Measurements from ENCODE around the gene NUDT4. TPM values are rescaled to one million over a fixed set of nuclear protein-coding genes. Genes with fewer than 3 reads are reported as not detected.

The NUDT4 gene
- total and polyA plus RNA-seq, 2 of the 8 experiments (the other 6 are each of a cell fraction or from before 2014, with no cell fraction given): 17.3 to 71.7 TPM

DNA sequence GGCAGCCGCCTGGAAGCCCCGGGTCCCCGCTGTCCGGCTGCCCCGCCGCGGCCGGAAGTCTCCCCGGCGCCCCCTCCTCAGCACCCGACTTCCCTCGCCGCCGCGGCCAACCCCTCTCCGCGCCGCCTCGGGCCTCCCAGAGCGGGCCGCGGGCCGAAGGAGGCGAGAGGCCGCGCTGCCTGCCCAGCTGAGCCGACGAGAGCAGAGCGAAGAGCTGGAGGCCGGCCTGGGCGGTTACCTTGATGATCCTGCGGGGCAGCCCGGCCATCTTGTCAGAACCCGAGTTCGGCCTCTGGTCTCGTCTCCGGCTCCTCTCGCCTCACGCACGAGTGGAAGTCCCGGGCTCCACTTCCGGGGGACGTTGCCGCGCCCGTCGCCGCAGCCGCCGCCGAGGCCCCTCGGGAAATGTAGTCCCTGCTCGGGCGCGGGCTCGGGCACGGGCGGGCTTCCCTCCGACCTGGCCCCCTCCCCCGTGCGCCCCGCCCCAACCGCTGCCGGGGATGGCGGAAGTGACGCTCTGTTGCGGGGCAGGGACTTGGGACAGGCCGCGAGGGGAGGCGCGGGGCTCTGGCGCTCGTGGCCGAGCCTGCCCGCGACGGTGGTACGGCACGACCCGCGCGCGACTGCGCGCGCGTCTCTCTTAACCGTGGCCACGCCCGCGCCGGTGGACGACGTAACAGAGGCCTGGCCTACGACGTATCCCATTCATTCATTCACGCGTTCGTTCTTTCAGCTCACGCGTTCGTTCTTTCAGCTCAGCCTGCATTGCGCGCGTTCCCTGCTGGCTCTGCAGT, 64.1 kb downstream of the NUDT4 start, which contains the start of gene UBE2N:
UBE2N (minus strand) TSS at position 331 of the 794 bp plus-strand sequence; CDS start at position 268, 63 bp downstream.
- peaks cover 11% of the 10 kb centered on the region; the same call in 1 of the 2 replicates for H3K23me2 ChIP-seq (ENCODE audit: low read depth, low read length)
- H2AK5ac ChIP-seq (ENCODE audit: low read depth, low read length): peak within 1 kb of the TSS; percentile 89; the same call in 1 of the 2 replicates
- no peaks in the 10 kb centered on the region for H3K9me3 ChIP-seq (ENCODE audit: insufficient read depth in 2 of 2, low read depth in 1 of 2, low read length in 1 of 2)
- H2BK120ac ChIP-seq (replicated peaks; ENCODE audit: low read depth, low read length): no peak within 1 kb of the TSS
- no peaks in the 10 kb centered on the region for H3K27me3 ChIP-seq (replicated peaks in 1 of 4; ENCODE audit: control insufficient read depth in 3 of 4, extremely low read depth in 1 of 4, insufficient read depth in 3 of 4, low read length in 3 of 4)
- peak within 1 kb of the TSS; percentile 94 for H4K5ac ChIP-seq (ENCODE audit: insufficient read length, low read depth, low read length)
- peaks cover 0 to 15% (median 6%) of the 10 kb centered on the region in 4 experiments; a peak in 6 of 7 replicates for H3K4me1 ChIP-seq (replicated peaks in 1 of 4; ENCODE audit: control insufficient read depth in 3 of 4, insufficient read depth in 4 of 4, low read length in 3 of 4)
- POLR2A ChIA-PET (ENCODE audit: partially characterized antibody): interaction anchor here (0.9 to 2.4 kb wide), 13 partner anchors 12 to 679 kb away, joined by 3 to 9 read pairs (median 4); partner anchors contain the start of gene MRPL42
- H3K4me3 ChIP-seq (ENCODE audit: extremely low read depth in 1 of 4, insufficient read depth in 2 of 4, low read depth in 3 of 4, low read length in 4 of 4): peak within 1 kb of the TSS; percentile 87 to 96 (median 92)
- no peak within 1 kb of the TSS for H2BK15ac ChIP-seq (ENCODE audit: low read length)
- peak within 1 kb of the TSS; percentile 99 for H4K8ac ChIP-seq (ENCODE audit: extremely low read depth, insufficient read depth, low read length)
- H3K79me1 ChIP-seq (ENCODE audit: low read depth, low read length): no peaks in the 10 kb centered on the region
- peak within 1 kb of the TSS; percentile 64 for H3K4ac ChIP-seq (replicated peaks; ENCODE audit: insufficient read length, low read depth, low read length)
- DNase-seq (ENCODE audit: low read depth in 1 of 2, low spot score in 2 of 2) (peak; percentile 70 to 96), FAIRE-seq (no peak)
- WGBS, 2 experiments (ENCODE audit: extremely low coverage in 1 of 2, insufficient coverage in 1 of 2, insufficient read length in 1 of 2, insufficient replicate concordance in 2 of 2, low coverage in 1 of 2, low lambda C conversion rate in 2 of 2, missing lambda C conversion rate in 1 of 2): 1% methylated on average over 75 of the region's 105 CpGs; no CpG with 5 or more reads in 1 of the 2 experiments
- H3K56ac ChIP-seq (replicated peaks; ENCODE audit: insufficient read length, low read depth, low read length): peak within 1 kb of the TSS; percentile 82
- H3K9ac ChIP-seq (replicated peaks in 1 of 4; ENCODE audit: extremely low read depth in 1 of 4, low read depth in 3 of 4, low read length in 3 of 4): peak within 1 kb of the TSS; percentile 95 to 96 (median 96)
- peaks cover 18 to 21% of the 10 kb centered on the region in 2 experiments for H4K20me1 ChIP-seq (replicated peaks in 1 of 2; ENCODE audit: control insufficient read depth in 1 of 2, insufficient read depth in 2 of 2, low read length in 2 of 2)
- H3K4me2 ChIP-seq (ENCODE audit: insufficient read depth in 1 of 2, low read depth in 2 of 2, low read length in 2 of 2): peak within 1 kb of the TSS; percentile 82 to 92
- H3K27ac ChIP-seq (ENCODE audit: low read depth, low read length): peak within 1 kb of the TSS; percentile 95
- H3K18ac ChIP-seq (ENCODE audit: extremely low read depth, low read length): peak within 1 kb of the TSS; percentile 94
- H3K36me3 ChIP-seq (ENCODE audit: control insufficient read depth in 2 of 4, insufficient read depth in 4 of 4, low read length in 3 of 4): no peaks in the 10 kb centered on the region
- H3K79me2 ChIP-seq (ENCODE audit: control insufficient read depth in 1 of 2, insufficient read depth in 2 of 2, low read length in 2 of 2): peaks cover 34 to 58% of the 10 kb centered on the region in 2 experiments
- peak within 1 kb of the TSS; percentile 95 for H2BK12ac ChIP-seq (ENCODE audit: low read depth, low read length)
- CTCF ChIA-PET (ENCODE audit: partially characterized antibody): no interaction called here
- peak within 1 kb of the TSS; percentile 54 for H2AFZ ChIP-seq (ENCODE audit: low read length)
- no peak within 1 kb of the TSS for H2BK20ac ChIP-seq (ENCODE audit: low read length)
- H3K23ac ChIP-seq (ENCODE audit: insufficient read length): no peak within 1 kb of the TSS
- peak within 1 kb of the TSS; percentile 72 for H4K91ac ChIP-seq (replicated peaks; ENCODE audit: insufficient read length, low read length)
- H2BK5ac ChIP-seq (ENCODE audit: low read depth, low read length): peak within 1 kb of the TSS; percentile 96
- no peak within 1 kb of the TSS for H3K14ac ChIP-seq (ENCODE audit: insufficient read length)
- TF ChIP-seq, protein P1, sequence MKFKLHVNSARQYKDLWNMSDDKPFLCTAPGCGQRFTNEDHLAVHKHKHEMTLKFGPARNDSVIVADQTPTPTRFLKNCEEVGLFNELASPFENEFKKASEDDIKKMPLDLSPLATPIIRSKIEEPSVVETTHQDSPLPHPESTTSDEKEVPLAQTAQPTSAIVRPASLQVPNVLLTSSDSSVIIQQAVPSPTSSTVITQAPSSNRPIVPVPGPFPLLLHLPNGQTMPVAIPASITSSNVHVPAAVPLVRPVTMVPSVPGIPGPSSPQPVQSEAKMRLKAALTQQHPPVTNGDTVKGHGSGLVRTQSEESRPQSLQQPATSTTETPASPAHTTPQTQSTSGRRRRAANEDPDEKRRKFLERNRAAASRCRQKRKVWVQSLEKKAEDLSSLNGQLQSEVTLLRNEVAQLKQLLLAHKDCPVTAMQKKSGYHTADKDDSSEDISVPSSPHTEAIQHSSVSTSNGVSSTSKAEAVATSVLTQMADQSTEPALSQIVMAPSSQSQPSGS (IDR thresholded peaks at IDR 0.05; ENCODE audit: low read length): no peak
- TF ChIP-seq EZH2 (IDR thresholded peaks at IDR 0.05; ENCODE audit: low read depth, low read length, severe bottlenecking) (no peak), SAP30 (IDR thresholded peaks at IDR 0.05; ENCODE audit: insufficient read depth, insufficient replicate concordance, low read length) (no peak), JUND (IDR thresholded peaks at IDR 0.05; ENCODE audit: low read length) (no peak), SRF (IDR thresholded peaks at IDR 0.05; ENCODE audit: low read depth, low read length) (no peak), CHD1 (IDR thresholded peaks at IDR 0.05; ENCODE audit: low read depth, low read length) (no peak), MAFK (IDR thresholded peaks at IDR 0.05; ENCODE audit: low read depth, low read length) (no peak), BACH1 (IDR thresholded peaks at IDR 0.05; ENCODE audit: low read length) (peak; percentile 87), TEAD4 (IDR thresholded peaks at IDR 0.05; ENCODE audit: low read depth, low read length) (peak; percentile 15; the same call in 1 of the 2 replicates), SIN3A (conservative IDR thresholded peaks at IDR 0.05 in 1 of 2, IDR thresholded peaks at IDR 0.05 in 1 of 2; ENCODE audit: low read depth in 1 of 2, low read length in 2 of 2) (peak in 1 of 2 experiments; percentile 78; a peak in 1 of 4 replicates)

Measured in H1 (cell line).